NCI-H1092 treated with DMSO at 0.1 percent for 48 hours (cell line): ENCODE results near the gene AKAP10.
"Not testable (repeated sequence)": the region's sequence is repeated elsewhere in the genome, so short reads cannot be mapped to it uniquely, and the experiment has no call there.

Source experiments
- DNase-seq: peaks from one replicate; lab custom pipeline; 2025; lab: John Stamatoyannopoulos, UW

AKAP10 gene

DNA sequence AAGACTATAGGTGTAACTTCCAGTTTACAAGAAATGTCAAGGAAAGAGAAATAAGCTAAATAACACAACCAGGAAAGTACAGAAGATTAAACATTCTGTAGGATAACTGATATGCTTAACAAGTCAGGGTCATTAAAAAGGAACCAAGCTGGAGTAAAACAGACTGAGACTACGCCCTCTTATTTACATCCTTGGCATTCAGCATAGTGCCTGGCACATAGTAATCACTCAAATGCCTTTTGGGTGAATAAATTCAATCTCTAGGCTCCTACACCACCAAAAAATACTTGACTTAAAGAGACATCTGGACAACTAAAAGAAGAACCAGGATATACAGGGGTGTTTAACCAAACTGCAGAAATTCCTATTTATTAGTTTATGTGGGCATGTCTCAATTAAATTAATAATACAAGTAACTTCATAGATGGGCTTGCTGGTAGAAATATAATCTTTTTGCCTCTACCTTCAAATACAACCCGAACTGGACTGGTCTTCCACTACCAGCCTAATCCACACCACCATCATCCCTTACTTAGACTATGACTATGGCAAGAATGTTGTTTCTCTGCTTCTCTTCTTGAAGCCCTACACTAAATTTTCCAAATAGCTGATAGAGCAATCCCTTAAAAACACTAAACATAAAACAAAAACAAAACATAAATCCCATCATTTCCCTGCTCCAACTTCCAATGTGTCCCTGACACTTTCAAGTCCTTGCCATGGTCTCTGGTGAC, 62.2 kb downstream of the AKAP10 start:
- DNase-seq = no peak

DNA sequence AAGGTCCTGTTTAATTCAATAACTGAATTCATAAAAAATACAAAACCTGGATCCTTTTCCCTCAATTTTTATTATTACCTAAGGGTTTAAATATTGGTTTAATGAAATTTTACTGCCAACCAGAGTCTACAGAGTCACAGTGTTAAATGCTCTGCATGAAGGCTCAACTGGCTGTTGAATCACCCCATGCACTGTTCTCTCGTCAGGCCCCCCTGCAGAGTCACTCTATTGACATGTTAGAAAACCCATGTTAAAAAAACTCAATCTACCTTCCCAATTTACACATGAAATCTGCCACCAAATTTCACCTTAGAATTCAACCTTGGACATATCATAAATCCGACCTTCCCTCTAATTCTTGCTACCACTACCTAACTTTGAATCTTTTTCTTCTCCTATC, 66.6 kb downstream of the AKAP10 start:
- DNase-seq = no peak

DNA sequence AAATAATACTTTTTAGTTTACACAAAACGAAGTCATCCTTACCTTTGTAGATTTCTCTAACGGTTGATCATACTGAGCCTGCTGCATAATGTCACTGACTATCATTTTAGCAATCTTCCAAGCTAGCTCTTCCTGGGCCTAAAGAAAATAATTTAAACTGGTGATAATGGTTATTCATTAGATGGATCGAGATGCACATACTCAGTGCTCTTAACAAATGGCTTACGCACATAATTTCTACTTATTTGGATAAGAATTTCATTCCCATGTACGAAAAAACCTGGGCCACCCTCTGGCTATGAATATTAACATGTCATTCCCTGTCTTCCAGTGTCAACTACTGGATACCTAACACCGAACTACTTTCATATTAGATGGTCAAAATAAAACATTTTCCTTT, 68.5 kb downstream of the AKAP10 start:
- no peak for DNase-seq

- DNase-seq = no peak
These were observed 72.1 kb downstream of the AKAP10 start for GRCh38 chr17:19905502-19905901.

DNA sequence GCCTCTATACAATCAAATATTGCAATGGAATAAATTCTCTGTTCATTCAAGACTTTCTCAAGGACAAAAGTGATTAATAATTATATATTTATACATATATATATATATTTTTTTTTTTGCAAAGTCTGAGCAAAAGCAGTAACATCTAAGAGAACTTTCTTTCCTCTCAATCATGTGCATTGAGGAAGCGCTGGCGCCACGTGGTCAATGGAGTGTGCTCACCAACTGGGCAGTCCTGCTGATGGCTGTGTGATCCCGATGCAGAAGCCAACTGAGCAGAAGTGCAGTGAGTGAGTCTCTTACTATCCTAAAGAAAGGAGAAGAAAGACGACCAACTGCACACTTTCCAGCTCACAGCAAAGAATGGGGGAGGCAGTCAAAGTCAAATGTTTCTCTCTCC, 72.7 kb downstream of the AKAP10 start:
- no peak for DNase-seq

DNA sequence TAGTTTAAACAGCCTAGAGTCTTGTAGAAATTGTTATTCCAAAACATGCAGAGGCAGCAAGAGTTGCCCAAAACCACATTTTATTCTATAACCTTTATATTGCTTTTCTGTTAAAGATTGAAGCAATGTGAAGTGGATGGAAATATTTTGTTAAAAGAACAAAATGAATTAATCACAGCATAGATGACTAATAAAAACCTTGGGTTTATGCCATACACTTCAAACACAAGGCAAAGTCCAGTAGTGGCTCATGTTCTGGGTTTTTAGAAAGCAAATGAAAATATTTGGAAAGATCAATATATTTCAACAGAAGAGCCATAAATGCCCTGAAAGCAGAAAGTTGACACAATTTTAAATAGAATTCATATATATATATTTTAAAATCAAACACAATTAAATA, 73.2 kb downstream of the AKAP10 start:
- DNase-seq = no peak

DNA sequence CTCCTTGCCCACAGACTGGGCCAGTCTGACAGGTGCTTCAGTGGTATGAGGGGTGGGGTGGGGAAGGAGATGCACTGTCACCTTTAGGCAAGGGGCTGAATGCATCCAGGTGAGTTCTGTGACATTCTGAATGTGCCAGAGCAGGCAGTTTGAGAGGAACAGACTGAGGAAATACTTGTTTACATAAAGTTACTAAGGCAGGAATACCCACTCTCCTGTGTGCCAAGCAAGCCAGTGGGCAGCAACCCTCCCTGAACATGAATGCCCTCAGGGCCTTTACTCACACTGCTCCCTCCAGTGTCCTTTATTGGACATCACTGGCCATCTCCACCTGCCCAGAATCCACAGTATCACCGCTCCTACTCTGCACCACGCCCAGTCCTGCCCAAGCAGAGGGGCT, 76.8 kb downstream of the AKAP10 start:
- no peak for DNase-seq

DNA sequence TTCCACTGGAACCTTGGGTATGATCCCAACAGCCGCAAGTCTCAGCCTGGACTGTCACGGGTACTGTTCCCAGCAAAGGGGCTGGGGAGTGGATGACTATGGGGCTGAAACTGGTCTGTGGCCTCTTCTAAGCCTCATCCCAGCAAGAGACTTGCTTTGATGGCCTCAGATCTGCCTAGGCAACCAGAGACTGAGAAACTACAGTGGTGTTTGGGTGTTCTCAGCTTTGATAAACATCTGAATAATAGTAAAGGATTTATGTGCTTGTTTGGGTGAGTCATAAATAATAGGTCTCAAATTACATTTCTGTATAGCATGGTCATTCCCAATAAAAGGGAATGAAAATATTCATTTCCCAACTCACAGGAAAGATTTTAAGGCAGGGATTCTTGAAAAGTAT, 79.7 kb downstream of the AKAP10 start:
- no peak for DNase-seq

GRCh38 chr17:19897090-19897837, 80.4 kb downstream of the AKAP10 start:
- DNase-seq = peak; percentile 49

DNA sequence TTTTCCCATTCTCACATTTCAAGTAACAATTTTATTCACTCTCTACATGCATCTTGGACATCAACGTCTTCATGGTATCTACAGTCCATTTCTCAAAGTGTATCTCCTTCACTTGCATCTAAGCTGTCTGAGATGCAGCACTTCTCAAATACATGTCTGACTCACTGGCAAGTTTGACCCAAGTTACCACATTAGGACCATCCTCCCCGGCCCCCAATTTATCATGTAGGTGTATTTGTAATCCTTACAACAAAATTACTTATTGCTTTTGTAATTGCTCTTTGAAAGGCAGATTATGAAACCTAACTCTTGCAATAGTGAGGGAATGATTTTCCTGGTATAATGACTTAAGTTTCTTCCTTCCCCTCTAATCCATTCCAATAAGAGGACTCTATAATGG, 80.9 kb downstream of the AKAP10 start:
- DNase-seq = no peak

GRCh38 chr17:19890554-19890953, 87.1 kb downstream of the AKAP10 start:
- DNase-seq = not testable (repeated sequence)

DNA sequence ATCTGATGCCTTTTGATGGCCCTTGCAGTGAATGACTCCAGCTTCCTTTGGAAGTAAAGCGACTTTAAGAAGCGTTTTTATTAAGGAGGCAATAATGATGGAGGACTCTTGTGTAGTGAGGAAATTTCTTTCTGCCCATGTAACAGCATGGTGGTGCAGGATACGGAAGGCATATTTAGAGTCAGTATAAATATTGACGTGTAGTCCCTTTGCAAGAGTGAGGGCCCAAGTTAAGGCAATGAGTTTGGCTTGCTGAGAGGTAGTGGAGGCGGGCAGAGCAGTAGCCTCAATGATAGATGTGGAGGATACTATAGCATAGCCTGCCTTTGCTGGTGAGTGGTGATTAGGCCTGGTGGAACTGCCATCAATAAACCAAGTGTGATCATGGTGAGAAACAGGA, 87.6 kb downstream of the AKAP10 start:
- DNase-seq = not testable (repeated sequence)

- DNase-seq = no peak
These were observed 91.5 kb downstream of the AKAP10 start for GRCh38 chr17:19886116-19886515.

GRCh38 chr17:19883537-19884215, 94.0 kb downstream of the AKAP10 start:
- DNase-seq = no peak

DNA sequence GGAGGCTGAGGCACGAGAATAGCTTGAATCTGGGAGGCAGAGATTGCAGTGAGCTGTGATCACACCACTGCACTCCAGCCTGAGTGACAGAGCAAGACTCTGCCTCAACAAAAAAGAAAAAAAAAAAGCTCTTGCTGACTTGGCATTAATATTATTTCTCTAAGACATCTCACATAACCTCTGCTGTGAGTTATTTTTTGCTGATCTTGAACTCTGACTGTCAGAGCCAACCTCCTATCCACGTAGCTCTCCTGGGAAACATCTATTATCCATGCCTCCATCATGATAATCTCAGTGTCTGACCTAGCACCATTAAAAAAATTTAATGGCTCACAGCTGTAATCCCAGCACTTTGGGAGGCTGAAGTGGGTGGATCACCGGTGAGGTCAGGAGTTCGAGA, 97.2 kb downstream of the AKAP10 start:
- no peak for DNase-seq

GRCh38 chr17:19877364-19877945, 100.2 kb downstream of the AKAP10 start:
- DNase-seq = no peak

DNA sequence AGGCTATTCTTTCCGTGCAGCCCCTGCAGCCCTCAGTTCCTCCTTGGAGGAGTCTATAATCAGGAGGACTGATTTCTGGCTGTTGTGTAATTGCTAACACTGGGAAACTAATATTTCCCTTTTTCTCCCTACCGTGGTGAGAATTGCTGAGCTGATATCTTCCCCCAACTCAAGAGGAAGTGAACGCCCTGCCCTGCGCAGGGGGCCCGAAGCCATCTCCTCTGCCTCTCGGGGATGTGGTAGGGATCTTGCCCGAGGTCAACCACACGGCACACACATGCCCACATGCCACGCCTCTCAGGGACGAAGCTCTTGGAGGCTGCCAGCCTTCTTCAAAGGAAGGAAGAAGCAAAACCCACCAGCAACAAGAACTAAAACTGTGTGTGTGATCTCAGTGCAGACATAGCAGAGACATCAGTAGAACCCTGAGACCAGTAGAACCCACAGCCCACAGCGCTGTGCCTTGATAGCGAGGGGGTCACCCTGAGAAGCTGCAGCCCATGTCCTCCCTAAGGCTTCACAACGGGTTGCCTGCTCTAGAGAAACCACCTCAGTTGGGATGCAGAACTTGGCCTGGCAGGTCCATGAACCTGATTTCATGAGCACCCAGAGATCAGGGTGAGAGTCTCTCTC, 101.0 kb downstream of the AKAP10 start:
- no peak for DNase-seq

DNA sequence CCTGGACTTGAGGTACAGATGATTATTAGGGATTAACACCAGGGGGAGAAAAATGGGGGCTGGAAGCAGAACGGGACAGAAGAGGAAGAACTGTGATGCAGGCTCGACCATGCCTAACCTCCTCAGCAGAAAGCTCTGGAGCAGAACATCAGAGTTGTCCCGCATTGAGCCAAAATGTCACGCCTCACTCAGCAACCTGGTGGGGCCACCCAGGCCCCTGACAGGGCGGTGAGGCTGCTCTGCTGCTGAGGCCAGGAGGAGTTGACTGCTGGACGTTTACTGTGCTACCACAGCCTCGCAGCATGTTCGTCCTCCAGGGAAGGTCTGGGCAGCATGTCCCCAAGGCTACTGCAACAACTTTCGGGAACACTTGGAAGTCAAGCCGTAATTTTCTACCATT, 103.4 kb downstream of the AKAP10 start:
- DNase-seq = no peak

DNA sequence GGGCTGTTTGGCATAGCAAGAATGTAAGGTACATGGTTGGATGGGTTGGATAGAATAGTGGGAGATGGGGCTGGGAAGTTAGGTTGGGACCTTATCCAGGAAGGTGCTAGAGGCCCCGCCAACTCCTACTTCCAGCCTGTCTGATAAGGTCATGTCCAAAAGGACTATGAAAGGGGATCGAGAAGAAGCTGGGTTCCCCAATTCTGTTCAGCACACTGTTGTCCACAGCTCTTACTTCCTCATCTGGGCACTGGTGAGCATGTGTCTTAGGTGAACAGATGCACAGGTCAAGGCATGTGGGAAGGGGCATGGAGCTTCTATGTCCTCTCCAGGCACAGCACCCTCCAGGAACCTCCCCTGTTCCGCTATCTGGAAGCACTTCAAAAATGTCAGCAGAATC, 104.3 kb downstream of the AKAP10 start:
- no peak for DNase-seq

- DNase-seq = no peak
These were observed 109.6 kb downstream of the AKAP10 start for GRCh38 chr17:19868079-19868395.

DNA sequence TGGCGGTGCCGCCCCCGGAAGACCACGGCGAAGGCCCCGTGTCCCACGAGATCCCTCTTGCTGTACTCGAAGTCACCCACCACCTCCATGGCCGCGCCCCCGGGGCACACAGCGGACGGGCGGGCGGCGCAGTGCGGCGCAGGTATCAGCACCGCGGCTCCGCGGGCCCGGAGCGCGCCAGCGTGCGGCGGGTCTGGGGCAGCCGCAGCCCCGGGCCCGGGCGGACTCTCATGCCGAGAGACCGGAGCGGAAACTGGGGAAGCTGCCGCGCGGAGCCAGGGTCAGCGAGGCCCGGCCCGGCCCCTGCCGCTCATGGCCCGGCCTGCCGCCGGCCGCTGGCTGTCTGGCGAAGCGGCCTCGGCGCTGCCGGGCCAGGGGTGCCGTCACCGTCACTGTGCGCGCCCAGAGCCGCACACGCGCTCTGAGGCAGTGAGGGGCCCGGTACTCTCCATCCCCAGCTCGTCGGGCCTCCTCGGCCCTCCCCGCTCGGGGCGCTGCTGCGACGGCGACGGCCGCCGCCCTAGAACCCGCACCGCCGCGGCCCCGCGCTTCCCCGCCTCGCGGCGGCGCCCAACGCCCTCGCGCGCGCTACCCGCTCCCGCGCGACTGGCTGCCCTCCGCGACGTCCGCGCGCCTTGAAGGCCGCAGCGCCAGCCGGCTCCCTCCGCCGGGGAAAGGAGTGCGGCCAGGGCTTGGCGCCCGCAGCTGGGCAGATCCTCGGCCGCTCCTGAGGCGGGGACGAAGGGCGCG, 110.1 kb downstream of the AKAP10 start, which contains the start of gene ULK2:
Gene ULK2, minus strand, starts transcription at position 608 of the 750 bp plus-strand sequence. Its CDS starts 519 bp downstream, at position 89.
- DNase-seq = peak; percentile 38

DNA sequence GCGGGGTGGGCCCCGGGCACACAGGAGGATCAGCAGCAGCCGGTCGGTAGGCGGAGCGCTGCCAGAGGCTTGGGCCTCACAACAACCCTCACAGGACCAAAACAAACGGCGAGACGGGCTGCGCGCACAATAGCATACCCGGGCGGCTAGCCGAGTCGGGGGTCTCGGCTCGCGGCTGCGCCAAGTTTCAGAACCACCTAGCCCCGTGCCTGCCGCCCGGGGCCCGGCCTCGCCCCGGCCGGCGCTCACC, 110.6 kb downstream of the AKAP10 start:
- DNase-seq = peak; percentile 23
